Stimulated activated CD4-positive, alpha-beta T cell treated with anti-CD3 and anti-CD28 coated beads, Interleukin-1b, Interleukin-23, amount 100 ng/mL, for 24 hours (primary cell): ENCODE results near the gene DUS2.
"Not testable (repeated sequence)": the region's sequence is repeated elsewhere in the genome, so short reads cannot be mapped to it uniquely, and the experiment has no call there.

Experiments used
- DNase-seq, 4 experiments: peaks; one replicate each; pipeline ENCODE4 v3.0.0-alpha.2; 2020; ENCODE audit warnings: low read depth in 4 of 4, low spot score in 1 of 4

Gene DUS2

GRCh38 chr16:68089067-68089466, 66.0 kb downstream of the DUS2 start:
- no peak for DNase-seq

GRCh38 chr16:68090130-68090529, 67.0 kb downstream of the DUS2 start:
- DNase-seq = no peak

- DNase-seq = no peak
Measured at GRCh38 chr16:68090533-68090932, 67.4 kb downstream of the DUS2 start.

- DNase-seq = no peak
Measured at GRCh38 chr16:68091380-68092261, 68.5 kb downstream of the DUS2 start.

- not testable (repeated sequence) for DNase-seq
Measured at GRCh38 chr16:68092275-68092674, 69.2 kb downstream of the DUS2 start.

- DNase-seq = no peak
Measured at GRCh38 chr16:68093816-68094613, 70.9 kb downstream of the DUS2 start.

- no peak for DNase-seq
Measured at GRCh38 chr16:68094614-68094934, 71.5 kb downstream of the DUS2 start.

GRCh38 chr16:68096491-68096890, 73.4 kb downstream of the DUS2 start:
- DNase-seq = no peak

- DNase-seq = no peak
Measured at GRCh38 chr16:68097088-68097487, 74.0 kb downstream of the DUS2 start.

- DNase-seq = no peak
Measured at GRCh38 chr16:68097895-68098294, 74.8 kb downstream of the DUS2 start.

- DNase-seq = no peak
Measured at GRCh38 chr16:68100488-68100887, 77.4 kb downstream of the DUS2 start.

GRCh38 chr16:68105611-68106010, 82.5 kb downstream of the DUS2 start:
- no peak for DNase-seq

- not testable (repeated sequence) for DNase-seq
Measured at GRCh38 chr16:68107230-68107928, 84.3 kb downstream of the DUS2 start.

GRCh38 chr16:68109156-68109555, 86.1 kb downstream of the DUS2 start:
- not testable (repeated sequence) for DNase-seq

- not testable (repeated sequence) for DNase-seq
Measured at GRCh38 chr16:68110611-68111010, 87.5 kb downstream of the DUS2 start.

- DNase-seq = no peak
Measured at GRCh38 chr16:68111379-68111778, 88.3 kb downstream of the DUS2 start.

GRCh38 chr16:68113059-68113761, 90.1 kb downstream of the DUS2 start:
- DNase-seq = no peak

- DNase-seq = no peak
Measured at GRCh38 chr16:68113765-68114240, 90.7 kb downstream of the DUS2 start.

GRCh38 chr16:68114939-68115338, 91.9 kb downstream of the DUS2 start:
- DNase-seq = not testable (repeated sequence)

- no peak for DNase-seq
Measured at GRCh38 chr16:68115851-68116250, 92.8 kb downstream of the DUS2 start.
